WI38 (cell line): Measurements from ENCODE around the gene ASCL2.

ENCODE experiments used
- H3K4me3 ChIP-seq: 2 replicates; pipeline ENCODE4 v1.5.1; 2011; ENCODE audit warnings: low read depth, mild to moderate bottlenecking, control low read depth, low read length
- TF ChIP-seq, protein P1 (sequence below): IDR thresholded peaks from 2 replicates; pipeline ENCODE4 v1.5.1; 2012; ENCODE audit warnings: low read depth, mild to moderate bottlenecking, control low read depth, low read length

The ASCL2 gene

GRCh38 chr11:2263724-2264360 is 6.5 kb downstream of the ASCL2 start:
- H3K4me3 ChIP-seq, result no peak overlapping the region
- TF ChIP-seq, protein P1, sequence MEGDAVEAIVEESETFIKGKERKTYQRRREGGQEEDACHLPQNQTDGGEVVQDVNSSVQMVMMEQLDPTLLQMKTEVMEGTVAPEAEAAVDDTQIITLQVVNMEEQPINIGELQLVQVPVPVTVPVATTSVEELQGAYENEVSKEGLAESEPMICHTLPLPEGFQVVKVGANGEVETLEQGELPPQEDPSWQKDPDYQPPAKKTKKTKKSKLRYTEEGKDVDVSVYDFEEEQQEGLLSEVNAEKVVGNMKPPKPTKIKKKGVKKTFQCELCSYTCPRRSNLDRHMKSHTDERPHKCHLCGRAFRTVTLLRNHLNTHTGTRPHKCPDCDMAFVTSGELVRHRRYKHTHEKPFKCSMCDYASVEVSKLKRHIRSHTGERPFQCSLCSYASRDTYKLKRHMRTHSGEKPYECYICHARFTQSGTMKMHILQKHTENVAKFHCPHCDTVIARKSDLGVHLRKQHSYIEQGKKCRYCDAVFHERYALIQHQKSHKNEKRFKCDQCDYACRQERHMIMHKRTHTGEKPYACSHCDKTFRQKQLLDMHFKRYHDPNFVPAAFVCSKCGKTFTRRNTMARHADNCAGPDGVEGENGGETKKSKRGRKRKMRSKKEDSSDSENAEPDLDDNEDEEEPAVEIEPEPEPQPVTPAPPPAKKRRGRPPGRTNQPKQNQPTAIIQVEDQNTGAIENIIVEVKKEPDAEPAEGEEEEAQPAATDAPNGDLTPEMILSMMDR, result no peak

DNA sequence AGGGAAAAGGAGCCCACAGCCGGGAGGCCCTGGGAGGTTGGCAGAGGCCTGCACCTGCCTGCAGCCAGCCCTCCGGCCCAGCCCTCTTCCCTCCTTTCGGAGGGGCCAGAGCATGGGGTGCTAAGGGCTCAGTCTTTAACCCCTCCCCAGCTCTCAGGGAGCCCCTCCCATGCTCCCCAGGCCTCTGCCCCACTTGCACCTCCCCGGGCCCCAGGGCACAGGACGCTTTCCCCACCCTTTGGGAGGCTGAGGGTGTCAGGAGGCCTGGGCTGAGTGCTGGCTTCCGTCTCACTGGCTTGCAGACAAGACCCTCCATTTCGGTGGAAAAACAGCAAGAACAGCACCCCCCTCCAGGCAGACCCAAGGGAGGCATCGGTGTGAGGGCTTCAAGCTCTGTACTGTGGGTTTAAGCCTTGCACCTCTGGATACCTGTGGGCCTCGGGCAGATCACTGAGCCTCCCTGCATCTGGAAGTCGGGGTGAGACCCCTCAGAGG is 7.3 kb downstream of the ASCL2 start:
- TF ChIP-seq, protein P1, result no peak
- no peak overlapping the region for H3K4me3 ChIP-seq

GRCh38 chr11:2262301-2263070 is 7.9 kb downstream of the ASCL2 start:
- TF ChIP-seq, protein P1, result no peak
- no peak overlapping the region for H3K4me3 ChIP-seq

GRCh38 chr11:2261436-2262230 is 8.8 kb downstream of the ASCL2 start:
- no peak overlapping the region for H3K4me3 ChIP-seq
- TF ChIP-seq, protein P1, result no peak

GRCh38 chr11:2260491-2261364 is 9.7 kb downstream of the ASCL2 start:
- TF ChIP-seq, protein P1, result no peak
- no peak overlapping the region for H3K4me3 ChIP-seq

GRCh38 chr11:2259897-2260451 is 10.4 kb downstream of the ASCL2 start:
- TF ChIP-seq, protein P1, result no peak
- H3K4me3 ChIP-seq, result no peak overlapping the region
